ENCODE results near the gene AP3S1.
"Not testable (repeated sequence)": the region's sequence is repeated elsewhere in the genome, so short reads cannot be mapped to it uniquely, and the experiment has no call there.

The AP3S1 gene

DNA sequence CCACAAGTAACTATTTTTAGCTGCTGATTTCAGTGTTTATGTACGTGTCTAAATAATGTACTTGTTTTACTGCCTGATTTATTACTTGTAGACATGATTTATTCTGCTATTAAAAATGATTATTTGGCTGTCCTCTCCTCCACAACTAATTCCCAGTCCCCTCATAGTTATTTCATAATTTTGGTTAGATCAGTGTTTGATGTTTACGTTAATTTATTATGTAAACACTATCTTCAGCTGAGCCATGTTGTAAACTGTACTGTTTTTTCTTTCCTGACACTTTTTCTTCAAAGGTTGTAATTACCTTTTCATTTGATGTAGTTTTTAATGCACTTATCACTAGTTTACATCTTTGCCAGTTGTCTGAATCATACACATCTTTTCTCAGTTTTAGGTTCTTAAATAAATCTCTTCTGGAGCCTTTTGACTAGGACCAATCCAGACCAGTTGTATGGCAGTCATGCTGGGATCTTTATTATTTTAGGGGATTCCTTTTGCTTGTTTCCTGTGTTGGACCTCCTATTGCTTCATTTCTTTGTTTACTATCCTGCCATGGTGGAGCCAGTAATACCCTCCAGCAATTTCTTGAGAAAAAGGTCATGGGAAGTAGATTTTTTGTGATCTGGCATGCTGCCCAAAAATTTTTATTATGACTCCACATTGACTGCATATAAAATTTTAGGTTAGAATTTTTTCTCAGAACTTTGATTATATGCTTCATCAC, 16.1 kb downstream of the AP3S1 start:
- Histone ChIP-seq H3K27me3 (ENCODE audit: low read depth) (no peaks in the 10 kb centered on the region), H3K4me1 (no peaks in the 10 kb centered on the region), H3K9me3 (no peaks in the 10 kb centered on the region), H3K36me3 (replicated peaks) (no peaks in the 10 kb centered on the region), H3K4me3 (no peak overlapping the region)
- in situ Hi-C loops (cut with MboI; ENCODE audit: low sequenced_read_pairs) = no loop called here
- DNase-seq (ENCODE audit: low spot score in 2 of 2) = no peak

GRCh38 chr5:115858396-115858795, 16.7 kb downstream of the AP3S1 start:
- no peak for DNase-seq (ENCODE audit: low spot score in 2 of 2)
- H3K4me1 ChIP-seq = no peaks in the 10 kb centered on the region
- no peaks in the 10 kb centered on the region for H3K9me3 ChIP-seq
- no peaks in the 10 kb centered on the region for H3K27me3 ChIP-seq (ENCODE audit: low read depth)
- H3K36me3 ChIP-seq (replicated peaks) = no peaks in the 10 kb centered on the region
- in situ Hi-C loops (cut with MboI; ENCODE audit: low sequenced_read_pairs) = no loop called here
- H3K4me3 ChIP-seq = no peak overlapping the region

- H3K36me3 ChIP-seq (replicated peaks) = no peaks in the 10 kb centered on the region
- in situ Hi-C loops (cut with MboI; ENCODE audit: low sequenced_read_pairs) = no loop called here
- no peaks in the 10 kb centered on the region for H3K9me3 ChIP-seq
- no peaks in the 10 kb centered on the region for H3K27me3 ChIP-seq (ENCODE audit: low read depth)
- DNase-seq (ENCODE audit: low spot score in 2 of 2) = no peak
- no peaks in the 10 kb centered on the region for H3K4me1 ChIP-seq
- H3K4me3 ChIP-seq = no peak overlapping the region
These were observed 17.6 kb downstream of the AP3S1 start for GRCh38 chr5:115859378-115859777.

DNA sequence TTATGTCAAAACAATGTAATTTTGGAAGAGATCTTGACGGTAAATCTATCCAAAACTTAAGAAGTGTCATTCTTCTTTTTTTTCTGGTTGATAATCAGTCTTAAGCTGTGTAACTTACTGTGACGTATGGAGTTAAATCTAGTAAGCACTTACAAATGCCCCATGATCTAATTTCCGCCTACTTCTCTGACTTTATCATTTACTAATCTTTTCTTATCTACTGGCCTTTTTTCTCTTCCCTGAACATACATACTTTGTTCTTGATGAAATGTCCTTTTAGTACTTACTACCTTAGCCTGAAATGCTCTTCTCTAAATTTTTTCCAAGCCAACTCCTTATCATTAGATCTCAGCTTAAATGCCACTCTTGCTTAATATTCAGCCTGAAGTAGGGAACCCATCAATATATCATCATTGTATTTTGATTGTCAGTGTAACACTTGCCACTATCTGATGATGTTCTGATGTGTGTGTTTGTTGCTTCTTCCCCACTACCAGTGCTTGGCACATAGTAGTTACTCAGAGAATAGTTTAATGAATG, 27.6 kb downstream of the AP3S1 start:
- Histone ChIP-seq H3K4me1 (no peaks in the 10 kb centered on the region), H3K9me3 (no peaks in the 10 kb centered on the region), H3K36me3 (replicated peaks) (peaks cover 4% of the 10 kb centered on the region; the same call in 1 of the 2 replicates), H3K4me3 (no peak overlapping the region), H3K27me3 (ENCODE audit: low read depth) (no peaks in the 10 kb centered on the region)
- no peak for DNase-seq (ENCODE audit: low spot score in 2 of 2)
- in situ Hi-C loops (cut with MboI; ENCODE audit: low sequenced_read_pairs) = no loop called here

- H3K4me3 ChIP-seq = no peak overlapping the region
- H3K4me1 ChIP-seq = no peaks in the 10 kb centered on the region
- DNase-seq (ENCODE audit: low spot score in 2 of 2) = no peak
- in situ Hi-C loops (cut with MboI; ENCODE audit: low sequenced_read_pairs) = no loop called here
- H3K9me3 ChIP-seq = no peaks in the 10 kb centered on the region
- H3K36me3 ChIP-seq (replicated peaks) = peaks cover 4% of the 10 kb centered on the region; the same call in 1 of the 2 replicates
- H3K27me3 ChIP-seq (ENCODE audit: low read depth) = no peaks in the 10 kb centered on the region
These were observed 30.7 kb downstream of the AP3S1 start for GRCh38 chr5:115872447-115872846.

GRCh38 chr5:115873392-115873791, 31.7 kb downstream of the AP3S1 start:
- no peak for DNase-seq (ENCODE audit: low spot score in 2 of 2)
- H3K36me3 ChIP-seq (replicated peaks) = peaks cover 4% of the 10 kb centered on the region; the same call in 1 of the 2 replicates
- in situ Hi-C loops (cut with MboI; ENCODE audit: low sequenced_read_pairs) = no loop called here
- H3K27me3 ChIP-seq (ENCODE audit: low read depth) = no peaks in the 10 kb centered on the region
- H3K9me3 ChIP-seq = no peaks in the 10 kb centered on the region
- no peak overlapping the region for H3K4me3 ChIP-seq
- no peaks in the 10 kb centered on the region for H3K4me1 ChIP-seq

- Histone ChIP-seq H3K9me3 (no peaks in the 10 kb centered on the region), H3K4me3 (no peak overlapping the region), H3K36me3 (replicated peaks) (peaks cover 2% of the 10 kb centered on the region; the same call in 1 of the 2 replicates), H3K27me3 (ENCODE audit: low read depth) (no peaks in the 10 kb centered on the region), H3K4me1 (no peaks in the 10 kb centered on the region)
- in situ Hi-C loops (cut with MboI; ENCODE audit: low sequenced_read_pairs) = no loop called here
- no peak for DNase-seq (ENCODE audit: low spot score in 2 of 2)
These were observed 33.7 kb downstream of the AP3S1 start for GRCh38 chr5:115875447-115875846.

DNA sequence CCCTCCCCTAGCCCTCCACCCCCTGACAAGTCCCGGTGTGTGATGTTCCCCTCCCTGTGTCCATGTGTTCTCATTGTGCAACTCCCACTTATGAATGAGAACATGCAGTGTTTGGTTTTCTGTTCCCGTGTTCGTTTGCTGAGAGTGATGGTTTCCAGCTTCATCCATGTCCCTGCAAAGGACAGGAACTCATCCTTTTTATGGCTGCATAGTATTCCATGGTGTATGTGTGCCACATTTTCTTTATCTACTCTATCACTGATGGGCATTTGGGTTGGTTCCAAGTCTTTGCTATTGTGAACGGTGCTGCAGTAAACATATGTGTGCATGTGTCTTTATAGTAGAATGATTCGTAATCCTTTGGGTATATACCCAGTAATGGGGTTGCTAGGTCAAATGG, 35.6 kb downstream of the AP3S1 start:
- H3K27me3 ChIP-seq (ENCODE audit: low read depth); H3K9me3 ChIP-seq; H3K4me1 ChIP-seq; in situ Hi-C loops (cut with MboI; ENCODE audit: low sequenced_read_pairs); DNase-seq (ENCODE audit: low spot score in 2 of 2); H3K36me3 ChIP-seq (replicated peaks); H3K4me3 ChIP-seq: not testable (repeated sequence)

- H3K4me3 ChIP-seq; H3K4me1 ChIP-seq; H3K9me3 ChIP-seq; H3K36me3 ChIP-seq (replicated peaks); in situ Hi-C loops (cut with MboI; ENCODE audit: low sequenced_read_pairs); H3K27me3 ChIP-seq (ENCODE audit: low read depth); DNase-seq (ENCODE audit: low spot score in 2 of 2): not testable (repeated sequence)
These were observed 40.7 kb downstream of the AP3S1 start for GRCh38 chr5:115882434-115882833.

DNA sequence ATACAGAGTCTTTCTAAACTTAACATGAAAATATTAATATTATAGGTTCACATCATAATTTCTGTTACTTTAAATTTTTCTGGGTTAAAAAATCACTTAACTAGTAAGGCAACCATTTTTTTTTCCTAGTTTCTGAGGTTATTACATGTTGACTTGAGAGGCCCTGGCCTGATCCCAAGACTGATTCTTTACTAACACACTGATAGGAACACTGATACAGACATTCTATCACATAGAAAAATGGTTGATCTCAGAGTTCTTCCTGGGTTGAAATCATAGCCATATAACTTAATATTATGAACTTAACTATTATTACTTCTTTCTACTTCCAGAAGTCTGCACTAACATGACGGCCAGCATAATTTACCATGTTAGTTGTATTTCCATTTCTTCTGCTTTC, 43.0 kb downstream of the AP3S1 start:
- Histone ChIP-seq H3K4me1 (no peaks in the 10 kb centered on the region), H3K4me3 (no peak overlapping the region), H3K36me3 (replicated peaks) (no peaks in the 10 kb centered on the region), H3K9me3 (no peaks in the 10 kb centered on the region), H3K27me3 (ENCODE audit: low read depth) (no peaks in the 10 kb centered on the region)
- no peak for DNase-seq (ENCODE audit: low spot score in 2 of 2)
- in situ Hi-C loops (cut with MboI; ENCODE audit: low sequenced_read_pairs) = no loop called here

DNA sequence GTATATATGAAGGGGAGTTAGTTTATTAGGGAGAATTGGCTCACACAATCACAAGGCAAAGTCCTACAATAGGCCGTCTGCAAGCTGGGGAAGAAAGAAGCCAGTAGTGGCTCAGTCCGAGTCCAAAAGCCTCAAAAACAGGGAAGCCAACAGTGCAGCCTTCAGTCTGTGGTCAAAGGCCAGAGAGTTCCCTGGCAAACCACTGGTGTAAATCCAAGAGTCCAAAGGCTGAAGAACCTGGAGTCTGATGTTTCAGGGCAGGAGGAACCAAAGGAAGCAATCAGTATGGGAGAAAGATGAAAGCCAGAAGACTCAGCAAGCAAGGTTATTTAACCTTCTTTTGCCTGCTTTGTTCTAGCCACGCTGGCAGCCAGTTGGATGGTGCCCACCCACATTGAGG, 43.5 kb downstream of the AP3S1 start:
- H3K27me3 ChIP-seq (ENCODE audit: low read depth); in situ Hi-C loops (cut with MboI; ENCODE audit: low sequenced_read_pairs); H3K9me3 ChIP-seq; H3K36me3 ChIP-seq (replicated peaks); DNase-seq (ENCODE audit: low spot score in 2 of 2); H3K4me1 ChIP-seq; H3K4me3 ChIP-seq: not testable (repeated sequence)

- Histone ChIP-seq H3K4me3 (no peak overlapping the region), H3K4me1 (no peaks in the 10 kb centered on the region), H3K27me3 (ENCODE audit: low read depth) (no peaks in the 10 kb centered on the region), H3K9me3 (no peaks in the 10 kb centered on the region), H3K36me3 (replicated peaks) (no peaks in the 10 kb centered on the region)
- no peak for DNase-seq (ENCODE audit: low spot score in 2 of 2)
- in situ Hi-C loops (cut with MboI; ENCODE audit: low sequenced_read_pairs) = no loop called here
These were observed 46.3 kb downstream of the AP3S1 start for GRCh38 chr5:115888027-115888426.

DNA sequence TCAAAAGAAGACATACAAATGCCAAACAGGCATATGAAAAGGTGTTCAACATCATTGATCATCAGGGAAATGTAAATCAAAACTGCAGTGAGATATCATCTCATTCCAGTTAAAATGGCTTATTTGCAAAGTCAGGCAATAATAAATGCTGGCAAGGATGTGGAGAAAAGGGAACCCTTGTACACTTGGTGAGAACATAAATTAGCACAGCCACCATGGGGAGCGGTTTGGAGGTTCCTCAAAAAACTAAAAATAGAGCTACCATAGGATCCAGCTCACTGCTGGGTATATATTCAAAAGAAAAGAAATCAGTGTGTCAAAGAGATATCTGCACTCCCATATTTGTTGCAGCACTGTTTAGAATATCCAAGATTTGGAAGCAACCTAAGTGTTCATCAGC, 50.3 kb downstream of the AP3S1 start:
- DNase-seq (ENCODE audit: low spot score in 2 of 2) = no peak
- in situ Hi-C loops (cut with MboI; ENCODE audit: low sequenced_read_pairs) = no loop called here
- no peak overlapping the region for H3K4me3 ChIP-seq
- H3K27me3 ChIP-seq (ENCODE audit: low read depth) = no peaks in the 10 kb centered on the region
- H3K9me3 ChIP-seq = no peaks in the 10 kb centered on the region
- H3K4me1 ChIP-seq = no peaks in the 10 kb centered on the region
- no peaks in the 10 kb centered on the region for H3K36me3 ChIP-seq (replicated peaks)

- Histone ChIP-seq H3K9me3 (no peaks in the 10 kb centered on the region), H3K4me3 (no peak overlapping the region), H3K36me3 (replicated peaks) (no peaks in the 10 kb centered on the region), H3K4me1 (no peaks in the 10 kb centered on the region), H3K27me3 (ENCODE audit: low read depth) (no peaks in the 10 kb centered on the region)
- in situ Hi-C loops (cut with MboI; ENCODE audit: low sequenced_read_pairs) = no loop called here
- no peak for DNase-seq (ENCODE audit: low spot score in 2 of 2)
These were observed 52.6 kb downstream of the AP3S1 start for GRCh38 chr5:115894342-115894741.

- Histone ChIP-seq H3K27me3 (ENCODE audit: low read depth) (no peaks in the 10 kb centered on the region), H3K4me1 (no peaks in the 10 kb centered on the region), H3K36me3 (replicated peaks) (no peaks in the 10 kb centered on the region), H3K9me3 (no peaks in the 10 kb centered on the region), H3K4me3 (no peak overlapping the region)
- in situ Hi-C loops (cut with MboI; ENCODE audit: low sequenced_read_pairs) = no loop called here
- DNase-seq (ENCODE audit: low spot score in 2 of 2) = no peak
These were observed 54.1 kb downstream of the AP3S1 start for GRCh38 chr5:115895821-115896220.
